Measurements from ENCODE around the gene CGREF1.
"Not testable (repeated sequence)": the region's sequence is repeated elsewhere in the genome, so short reads cannot be mapped to it uniquely, and the experiment has no call there.

CGREF1 gene

DNA sequence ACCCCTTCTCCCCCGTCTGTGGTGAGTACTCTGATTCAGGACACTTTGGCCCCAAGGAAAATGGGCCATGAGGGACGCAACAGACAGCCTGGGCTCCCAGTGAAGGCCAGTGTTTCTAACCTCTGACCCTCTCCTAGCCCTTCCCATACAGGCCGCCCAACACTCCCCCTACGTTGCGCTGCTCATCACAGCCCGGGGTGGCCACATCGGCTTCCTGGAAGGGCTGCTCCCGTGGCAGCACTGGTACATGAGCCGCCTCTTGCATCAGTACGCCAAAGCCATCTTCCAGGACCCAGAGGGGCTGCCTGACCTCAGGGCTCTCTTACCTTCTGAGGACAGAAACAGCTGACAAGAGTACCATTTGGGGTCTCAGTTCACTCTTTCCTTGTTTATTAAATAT is 11.5 kb upstream of the CGREF1 start:
- Mint-ChIP-seq H3K27me3 (no peaks in the 10 kb centered on the region), H3K4me1 (ENCODE audit: low read depth) (peaks cover 18% of the 10 kb centered on the region), H3K4me3 (no peak overlapping the region), H3K36me3 (ENCODE audit: low read depth) (peaks cover 58% of the 10 kb centered on the region), H3K9me3 (no peaks in the 10 kb centered on the region), H3K27ac (peak overlapping the region; percentile 57)
- no peak for DNase-seq

DNA sequence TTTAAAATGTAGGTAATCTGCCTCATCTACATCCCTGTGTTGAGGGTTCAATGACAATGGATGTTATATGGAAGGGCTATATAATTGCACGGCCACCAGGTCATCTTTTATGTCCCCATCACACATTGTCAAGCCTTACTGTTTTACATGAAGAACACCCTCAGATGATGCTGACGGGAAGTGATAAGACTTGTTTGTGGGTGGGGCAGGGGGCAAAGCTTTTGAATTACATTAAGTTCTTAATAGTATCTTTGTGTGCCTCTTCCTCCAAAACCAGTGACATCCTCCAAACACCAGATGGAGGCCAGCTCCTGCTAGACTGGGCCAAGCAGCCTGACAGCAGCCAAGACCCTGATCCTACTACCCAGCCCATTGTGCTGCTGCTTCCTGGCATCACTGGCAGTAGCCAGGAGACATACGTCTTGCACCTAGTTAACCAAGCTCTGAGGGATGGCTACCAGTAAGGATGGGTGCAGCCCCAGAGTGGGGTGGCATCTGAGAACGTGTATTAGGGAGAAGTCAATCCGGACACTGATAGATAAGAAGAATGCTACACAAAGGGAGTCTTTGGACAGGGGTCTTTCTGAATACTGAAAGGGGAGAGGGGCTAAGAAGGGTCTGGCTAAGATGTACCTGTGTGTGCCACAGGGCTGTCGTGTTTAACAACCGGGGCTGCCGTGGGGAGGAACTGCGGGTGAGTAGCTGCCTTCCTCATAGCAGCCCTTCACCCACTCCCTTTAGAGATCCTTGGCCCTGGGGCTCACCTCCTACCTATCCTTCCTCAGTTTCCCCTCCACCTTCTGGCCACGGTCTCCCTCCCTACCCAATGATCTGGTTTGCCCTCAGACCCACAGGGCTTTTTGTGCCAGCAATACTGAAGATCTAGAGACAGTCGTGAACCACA is 10.0 kb upstream of the CGREF1 start:
- Mint-ChIP-seq H3K4me1 (ENCODE audit: low read depth) (peaks cover 18% of the 10 kb centered on the region), H3K36me3 (ENCODE audit: low read depth) (peaks cover 55% of the 10 kb centered on the region), H3K27ac (no peak overlapping the region), H3K27me3 (no peaks in the 10 kb centered on the region), H3K4me3 (no peak overlapping the region), H3K9me3 (no peaks in the 10 kb centered on the region)
- no peak for DNase-seq

DNA sequence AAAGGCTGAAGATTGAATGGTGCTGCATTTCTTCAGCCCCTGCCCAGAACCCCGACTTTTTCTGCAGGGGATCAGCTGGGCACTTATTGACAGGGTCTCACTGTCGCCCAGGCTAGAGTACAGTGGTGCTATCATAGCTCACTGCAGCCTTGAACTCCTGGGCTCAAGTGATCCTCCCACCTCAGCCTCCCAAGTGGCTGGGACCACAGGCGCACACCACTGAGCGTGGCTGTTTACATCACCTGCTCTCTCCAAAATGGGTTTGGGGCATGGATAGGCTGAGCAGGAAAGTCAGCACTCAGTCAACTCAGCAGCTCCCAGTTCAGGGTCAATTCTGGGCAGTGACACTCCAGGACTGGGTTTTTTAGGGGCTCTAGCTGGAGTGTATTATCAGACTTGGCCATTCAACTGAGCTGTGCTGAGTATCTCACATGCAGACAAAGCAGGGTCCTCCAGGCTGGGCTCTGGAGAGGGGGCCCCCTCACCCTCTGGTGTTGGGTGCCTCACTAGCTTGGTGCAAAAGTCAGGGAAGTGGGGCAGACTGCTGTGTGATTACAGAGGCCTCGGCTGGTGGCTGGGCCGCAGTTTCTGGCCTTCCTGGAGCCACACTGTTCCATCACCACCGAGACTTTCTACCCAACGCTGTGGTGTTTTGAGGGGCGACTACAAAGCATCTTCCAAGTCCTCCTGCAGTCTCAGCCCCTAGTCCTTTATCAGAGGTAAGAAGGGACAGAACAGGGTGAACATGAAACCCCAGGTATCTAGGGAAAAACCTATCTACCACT is 9.1 kb upstream of the CGREF1 start:
- Mint-ChIP-seq H3K36me3 (ENCODE audit: low read depth) (peaks cover 46% of the 10 kb centered on the region), H3K4me3 (no peak overlapping the region), H3K9me3 (no peaks in the 10 kb centered on the region), H3K27me3 (no peaks in the 10 kb centered on the region), H3K27ac (no peak overlapping the region), H3K4me1 (ENCODE audit: low read depth) (peaks cover 17% of the 10 kb centered on the region)
- no peak for DNase-seq

DNA sequence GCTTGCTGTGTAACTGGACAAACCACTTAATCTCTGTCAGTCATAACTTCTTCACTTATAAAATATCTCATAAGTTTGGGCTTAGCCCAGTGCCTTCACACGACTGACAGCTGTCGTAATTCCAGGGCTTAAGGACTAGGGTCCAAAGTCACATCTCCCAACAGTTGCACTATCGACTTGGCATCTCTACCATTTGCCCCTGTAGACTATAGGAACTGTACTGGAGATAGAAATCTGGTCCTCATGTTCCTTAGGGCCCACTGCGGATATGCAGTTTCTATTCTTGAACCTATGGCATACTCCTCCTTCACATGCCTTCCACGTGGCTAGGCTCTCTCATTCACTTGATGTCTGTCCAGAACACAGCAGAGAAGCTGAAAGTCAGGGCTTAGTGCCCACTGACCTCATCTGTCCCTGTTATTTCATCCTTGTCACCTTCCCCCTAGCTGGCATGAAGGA is 7.4 kb upstream of the CGREF1 start:
- DNase-seq: no peak
- H3K4me3 Mint-ChIP-seq: no peak overlapping the region
- peaks cover 28% of the 10 kb centered on the region for H3K36me3 Mint-ChIP-seq (ENCODE audit: low read depth)
- no peaks in the 10 kb centered on the region for H3K9me3 Mint-ChIP-seq
- H3K27me3 Mint-ChIP-seq: no peaks in the 10 kb centered on the region
- peaks cover 11% of the 10 kb centered on the region for H3K4me1 Mint-ChIP-seq (ENCODE audit: low read depth)
- H3K27ac Mint-ChIP-seq: peak overlapping the region; percentile 32

DNA sequence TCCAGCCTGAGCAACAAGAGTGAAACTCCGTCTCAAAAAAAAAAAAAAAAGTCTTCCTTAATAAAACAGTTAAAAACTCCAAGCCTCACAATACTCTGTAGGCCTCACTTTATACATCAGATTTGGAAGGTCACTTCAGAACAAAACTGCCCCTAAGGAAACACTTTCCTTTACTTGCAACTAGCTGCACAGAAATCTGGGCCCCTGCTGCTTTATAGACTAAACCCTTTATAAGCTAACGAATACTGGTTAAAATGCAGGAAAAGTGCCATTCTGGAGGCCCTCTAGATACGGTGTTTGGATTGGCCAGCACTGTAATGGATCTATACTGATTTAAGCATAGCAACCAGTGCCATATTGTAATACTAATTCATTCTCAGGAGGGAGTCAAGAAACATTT is 6.2 kb upstream of the CGREF1 start:
- peaks cover 12% of the 10 kb centered on the region for H3K4me1 Mint-ChIP-seq (ENCODE audit: low read depth)
- peaks cover 17% of the 10 kb centered on the region for H3K36me3 Mint-ChIP-seq (ENCODE audit: low read depth)
- no peak overlapping the region for H3K4me3 Mint-ChIP-seq
- DNase-seq: no peak
- H3K27me3 Mint-ChIP-seq: peaks cover 7% of the 10 kb centered on the region
- H3K9me3 Mint-ChIP-seq: no peaks in the 10 kb centered on the region
- no peak overlapping the region for H3K27ac Mint-ChIP-seq

DNA sequence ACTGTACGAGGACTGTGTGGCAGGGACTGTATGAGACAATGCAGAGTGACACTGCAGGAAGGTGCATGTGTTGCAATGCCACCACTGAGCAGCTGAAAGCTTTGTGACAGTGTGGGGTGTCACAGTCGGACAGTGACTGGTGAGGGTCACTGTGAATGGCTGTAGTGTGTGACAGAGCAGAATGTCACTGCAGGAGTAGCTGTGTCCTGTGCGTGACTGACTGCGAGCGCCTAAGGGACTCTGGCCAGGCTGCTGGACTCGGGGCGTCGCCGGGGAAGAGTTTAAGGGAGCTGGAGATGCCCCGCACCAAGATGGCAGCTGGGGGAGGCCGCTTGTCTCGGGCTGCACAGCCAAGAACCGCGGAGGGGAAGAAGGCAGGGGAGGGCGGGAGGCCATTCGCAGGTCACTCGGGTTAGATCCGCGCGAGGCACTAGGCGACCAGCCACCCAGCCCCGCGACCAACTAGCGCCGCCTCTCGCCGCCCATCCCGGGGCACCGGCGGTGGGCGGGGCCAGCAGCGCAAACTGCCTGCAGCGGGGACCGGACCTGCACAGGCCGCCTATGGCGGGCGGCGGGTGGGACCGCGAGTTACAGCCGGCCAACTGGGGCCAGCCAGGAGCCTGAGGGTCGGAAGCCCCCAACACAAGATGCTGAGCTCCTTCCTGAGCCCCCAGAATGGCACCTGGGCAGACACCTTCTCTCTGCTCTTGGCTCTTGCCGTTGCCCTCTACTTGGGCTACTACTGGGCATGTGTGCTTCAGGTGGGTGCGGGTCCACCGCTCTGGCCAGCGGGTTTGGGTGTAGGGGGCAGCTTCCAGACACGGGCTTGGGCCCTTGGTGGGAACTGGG is 4.6 kb upstream of the CGREF1 start, which contains the start of gene ABHD1:
Gene ABHD1 (plus strand): TSS at position 514 of the 849 bp plus-strand sequence. CDS start 134 bp downstream, at position 648.
- peak; percentile 81 for DNase-seq
- H3K4me1 Mint-ChIP-seq (ENCODE audit: low read depth): peaks cover 22% of the 10 kb centered on the region
- H3K27me3 Mint-ChIP-seq: peaks cover 19% of the 10 kb centered on the region
- peak within 1 kb of the TSS; percentile 79 for H3K27ac Mint-ChIP-seq
- no peaks in the 10 kb centered on the region for H3K9me3 Mint-ChIP-seq
- peak within 1 kb of the TSS; percentile 78 for H3K4me3 Mint-ChIP-seq
- peaks cover under 1% of the 10 kb centered on the region for H3K36me3 Mint-ChIP-seq (ENCODE audit: low read depth)

DNA sequence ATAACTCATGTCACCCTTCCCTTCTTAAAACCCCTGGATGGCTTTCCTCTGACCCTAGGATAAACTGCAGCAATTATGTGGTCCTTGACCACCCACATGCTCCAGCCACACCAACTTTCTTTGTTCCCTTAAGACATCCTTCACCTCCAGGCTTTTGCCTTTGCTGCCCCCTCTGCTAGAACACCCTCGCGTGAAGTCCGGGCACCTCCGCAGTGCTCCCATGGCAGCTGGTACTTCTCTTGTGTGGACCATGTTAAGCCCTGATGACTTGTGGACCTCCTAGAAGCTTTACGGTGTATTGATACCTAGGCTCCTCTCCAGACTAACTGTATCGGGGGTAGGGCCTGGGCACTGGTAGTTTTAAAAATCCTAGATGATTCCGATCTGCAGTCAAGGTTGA is 3.9 kb upstream of the CGREF1 start:
- H3K9me3 Mint-ChIP-seq: no peaks in the 10 kb centered on the region
- H3K36me3 Mint-ChIP-seq (ENCODE audit: low read depth): no peaks in the 10 kb centered on the region
- no peak overlapping the region for H3K27ac Mint-ChIP-seq
- DNase-seq: no peak
- peaks cover 25% of the 10 kb centered on the region for H3K27me3 Mint-ChIP-seq
- peaks cover 25% of the 10 kb centered on the region for H3K4me1 Mint-ChIP-seq (ENCODE audit: low read depth)
- H3K4me3 Mint-ChIP-seq: peak overlapping the region; percentile 78

DNA sequence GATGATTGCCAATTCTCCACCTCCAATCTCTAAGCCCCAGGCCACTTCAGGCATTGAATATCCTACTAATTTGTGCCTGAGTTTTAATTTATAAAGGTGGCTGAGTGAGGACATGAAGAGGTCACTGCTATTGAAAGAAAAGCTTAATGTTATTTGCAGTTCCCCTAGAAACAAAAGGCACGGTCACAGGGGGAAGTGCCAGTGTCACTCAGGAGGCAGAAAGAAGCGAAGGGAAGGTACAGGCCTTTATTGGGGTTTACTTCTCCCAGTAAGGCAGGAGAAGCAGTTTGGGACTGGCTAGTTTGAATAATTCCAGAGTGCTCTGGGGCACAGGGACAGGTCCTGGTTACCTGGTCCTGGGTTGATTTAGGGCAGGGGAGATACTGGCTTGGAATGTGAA is 3.0 kb upstream of the CGREF1 start:
- H3K36me3 Mint-ChIP-seq (ENCODE audit: low read depth): no peaks in the 10 kb centered on the region
- no peaks in the 10 kb centered on the region for H3K9me3 Mint-ChIP-seq
- H3K4me1 Mint-ChIP-seq (ENCODE audit: low read depth): peaks cover 25% of the 10 kb centered on the region
- no peak overlapping the region for H3K27ac Mint-ChIP-seq
- no peak overlapping the region for H3K4me3 Mint-ChIP-seq
- DNase-seq: no peak
- H3K27me3 Mint-ChIP-seq: peaks cover 33% of the 10 kb centered on the region

DNA sequence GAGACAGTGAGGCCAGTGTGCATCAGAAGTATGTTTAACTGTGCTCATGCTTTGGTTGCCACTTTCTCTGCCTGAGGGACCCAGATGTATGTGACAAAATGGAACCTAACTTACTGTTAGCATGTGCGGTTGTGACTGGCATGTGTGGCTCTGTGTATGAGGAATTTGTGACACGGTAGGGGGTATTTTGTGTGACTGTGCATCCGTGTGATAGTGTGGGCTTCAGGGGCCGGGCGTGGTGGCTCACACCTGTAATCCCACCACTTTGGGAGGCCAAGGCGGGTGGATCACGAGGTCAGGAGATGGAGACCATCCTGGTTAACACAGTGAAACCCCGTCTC is 372 bp upstream of the CGREF1 start:
- DNase-seq; H3K9me3 Mint-ChIP-seq; H3K36me3 Mint-ChIP-seq (ENCODE audit: low read depth): not testable (repeated sequence)
- Mint-ChIP-seq H3K4me3 (peak overlapping the region; percentile 78), H3K27ac (peak overlapping the region; percentile 44), H3K4me1 (ENCODE audit: low read depth) (peaks cover 25% of the 10 kb centered on the region), H3K27me3 (peaks cover 33% of the 10 kb centered on the region)

DNA sequence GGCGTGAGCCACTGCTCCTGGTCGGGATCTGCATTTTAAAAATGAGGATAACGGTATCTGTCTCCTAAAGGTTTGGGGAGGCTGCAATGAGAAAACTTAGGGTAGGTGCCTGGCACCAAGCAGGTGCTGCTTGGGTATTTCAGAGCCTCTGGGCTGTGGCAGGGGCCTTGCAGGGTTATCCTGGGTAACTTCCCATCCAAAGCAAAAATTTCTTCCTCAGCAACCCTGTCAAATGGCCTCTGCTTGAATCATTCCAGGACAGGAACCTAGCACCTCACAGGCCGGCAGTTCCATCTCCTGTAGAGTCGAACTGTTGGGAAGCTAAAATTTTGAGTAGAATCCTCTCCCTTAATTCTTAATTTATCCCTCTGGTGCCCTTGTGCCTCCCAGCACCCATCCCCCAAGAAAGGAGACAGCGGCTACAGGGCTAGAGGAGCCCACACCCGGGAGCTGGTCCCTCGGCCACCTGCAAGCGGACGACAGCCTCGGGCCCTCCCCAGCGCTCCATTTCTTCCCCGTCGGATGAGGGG is 868 bp downstream of the CGREF1 start:
- Mint-ChIP-seq H3K4me1 (ENCODE audit: low read depth) (peaks cover 16% of the 10 kb centered on the region), H3K4me3 (peak overlapping the region; percentile 71), H3K9me3 (no peaks in the 10 kb centered on the region), H3K36me3 (ENCODE audit: low read depth) (no peaks in the 10 kb centered on the region), H3K27ac (no peak overlapping the region), H3K27me3 (peaks cover 33% of the 10 kb centered on the region)
- DNase-seq: no peak

DNA sequence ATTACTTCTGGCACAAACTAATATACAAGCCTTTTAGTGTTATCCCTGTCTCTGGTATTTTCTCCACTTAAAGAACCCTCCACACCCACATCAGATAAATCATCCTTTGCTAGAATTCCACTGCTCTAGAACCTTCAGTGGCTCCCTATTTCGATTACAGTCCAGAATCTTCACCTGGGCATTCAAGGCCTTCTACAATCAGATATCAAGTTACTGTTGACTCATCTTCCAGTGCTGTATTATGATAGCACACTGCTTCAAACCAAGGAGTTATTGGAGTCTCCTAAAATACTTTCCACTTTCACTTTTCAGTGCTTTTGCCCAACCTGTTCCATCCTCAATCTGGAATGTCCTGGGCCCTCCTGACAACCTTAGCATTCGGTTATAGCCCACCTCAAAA is 3.4 kb downstream of the CGREF1 start:
- no peak for DNase-seq
- no peak overlapping the region for H3K4me3 Mint-ChIP-seq
- no peaks in the 10 kb centered on the region for H3K9me3 Mint-ChIP-seq
- no peaks in the 10 kb centered on the region for H3K36me3 Mint-ChIP-seq (ENCODE audit: low read depth)
- H3K27ac Mint-ChIP-seq: no peak overlapping the region
- peaks cover 14% of the 10 kb centered on the region for H3K4me1 Mint-ChIP-seq (ENCODE audit: low read depth)
- peaks cover 29% of the 10 kb centered on the region for H3K27me3 Mint-ChIP-seq

DNA sequence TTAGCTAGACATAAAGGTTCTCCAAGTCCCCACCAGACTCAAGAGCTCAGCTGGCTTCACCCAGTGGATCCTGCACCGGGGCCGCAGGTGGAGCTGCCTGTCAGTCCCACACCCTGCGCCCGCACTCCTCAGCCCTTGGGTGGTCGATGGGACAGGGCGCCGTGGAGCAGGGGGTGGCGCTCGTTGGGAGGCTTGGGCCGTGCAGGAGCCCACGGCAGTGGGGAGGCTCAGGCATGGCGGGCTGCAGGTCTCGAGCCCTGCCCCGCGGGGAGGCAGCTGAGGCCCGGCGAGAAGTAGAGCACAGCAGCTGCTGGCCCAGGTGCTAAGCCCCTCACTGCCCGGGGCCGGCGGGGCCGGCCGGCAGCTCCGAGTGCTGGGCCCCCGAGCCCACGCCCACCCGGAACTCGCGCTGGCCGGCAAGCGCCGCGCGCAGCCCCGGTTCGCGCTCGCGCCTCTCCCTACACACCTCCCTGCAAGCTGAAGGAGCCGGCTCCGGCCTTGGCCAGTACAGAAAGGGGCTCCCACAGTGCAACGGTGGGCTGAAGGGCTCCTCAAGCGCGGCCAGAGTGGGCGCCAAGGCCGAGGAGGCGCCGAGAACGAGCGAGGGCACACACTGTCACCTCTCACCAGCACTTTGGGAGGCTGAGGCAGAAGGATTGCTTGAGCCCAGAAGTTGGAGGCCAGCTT is 7.4 kb downstream of the CGREF1 start:
- H3K27ac Mint-ChIP-seq; H3K27me3 Mint-ChIP-seq; H3K4me1 Mint-ChIP-seq (ENCODE audit: low read depth); DNase-seq; H3K36me3 Mint-ChIP-seq (ENCODE audit: low read depth); H3K9me3 Mint-ChIP-seq; H3K4me3 Mint-ChIP-seq: not testable (repeated sequence)

DNA sequence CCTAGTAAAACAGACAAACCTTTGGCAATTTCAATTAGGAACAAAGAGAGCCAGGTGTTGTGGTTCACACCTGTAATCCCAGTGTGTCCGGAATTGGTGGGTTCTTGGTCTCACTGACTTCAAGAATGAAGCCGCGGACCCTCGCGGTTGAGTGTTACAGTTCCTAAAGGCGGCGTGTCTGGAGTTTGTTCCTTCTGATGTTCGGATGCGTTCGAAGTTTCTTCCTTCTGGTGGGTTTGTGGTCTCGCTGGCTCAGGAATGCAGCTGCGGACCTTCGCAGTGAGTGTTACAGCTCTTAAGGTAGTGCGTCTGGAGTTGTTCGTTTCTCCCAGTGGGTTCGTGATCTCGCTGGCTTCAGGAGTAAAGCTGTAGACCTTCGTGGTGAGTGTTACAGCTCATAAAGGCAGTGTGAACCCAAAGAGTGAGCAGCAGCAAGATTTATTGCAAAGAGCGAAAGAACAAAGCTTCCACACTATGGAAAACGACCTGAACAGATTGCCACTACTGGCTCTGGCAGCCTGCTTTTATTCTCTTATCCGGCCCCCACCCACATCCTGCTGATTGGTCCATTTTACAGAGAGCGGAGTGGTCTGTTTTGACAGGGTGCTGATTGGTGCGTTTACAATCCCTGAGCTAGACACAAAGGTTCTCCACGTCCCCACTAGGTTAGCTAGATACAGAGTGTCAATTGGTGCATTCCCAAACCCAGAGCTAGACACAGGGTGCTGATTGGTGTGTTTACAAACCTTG is 8.2 kb downstream of the CGREF1 start:
- H3K4me3 Mint-ChIP-seq; H3K9me3 Mint-ChIP-seq; H3K27me3 Mint-ChIP-seq; DNase-seq; H3K27ac Mint-ChIP-seq; H3K4me1 Mint-ChIP-seq (ENCODE audit: low read depth); H3K36me3 Mint-ChIP-seq (ENCODE audit: low read depth): not testable (repeated sequence)
